GM04503 (cell line): ENCODE measurements around the gene KLHL30.
"Not testable (repeated sequence)": the region's sequence is repeated elsewhere in the genome, so short reads cannot be mapped to it uniquely, and the experiment has no call there.

Source experiments
- DNase-seq: peaks from one replicate; pipeline ENCODE4 v3.0.0-alpha.2; 2012; ENCODE audit warnings: low read depth

KLHL30 gene

DNA sequence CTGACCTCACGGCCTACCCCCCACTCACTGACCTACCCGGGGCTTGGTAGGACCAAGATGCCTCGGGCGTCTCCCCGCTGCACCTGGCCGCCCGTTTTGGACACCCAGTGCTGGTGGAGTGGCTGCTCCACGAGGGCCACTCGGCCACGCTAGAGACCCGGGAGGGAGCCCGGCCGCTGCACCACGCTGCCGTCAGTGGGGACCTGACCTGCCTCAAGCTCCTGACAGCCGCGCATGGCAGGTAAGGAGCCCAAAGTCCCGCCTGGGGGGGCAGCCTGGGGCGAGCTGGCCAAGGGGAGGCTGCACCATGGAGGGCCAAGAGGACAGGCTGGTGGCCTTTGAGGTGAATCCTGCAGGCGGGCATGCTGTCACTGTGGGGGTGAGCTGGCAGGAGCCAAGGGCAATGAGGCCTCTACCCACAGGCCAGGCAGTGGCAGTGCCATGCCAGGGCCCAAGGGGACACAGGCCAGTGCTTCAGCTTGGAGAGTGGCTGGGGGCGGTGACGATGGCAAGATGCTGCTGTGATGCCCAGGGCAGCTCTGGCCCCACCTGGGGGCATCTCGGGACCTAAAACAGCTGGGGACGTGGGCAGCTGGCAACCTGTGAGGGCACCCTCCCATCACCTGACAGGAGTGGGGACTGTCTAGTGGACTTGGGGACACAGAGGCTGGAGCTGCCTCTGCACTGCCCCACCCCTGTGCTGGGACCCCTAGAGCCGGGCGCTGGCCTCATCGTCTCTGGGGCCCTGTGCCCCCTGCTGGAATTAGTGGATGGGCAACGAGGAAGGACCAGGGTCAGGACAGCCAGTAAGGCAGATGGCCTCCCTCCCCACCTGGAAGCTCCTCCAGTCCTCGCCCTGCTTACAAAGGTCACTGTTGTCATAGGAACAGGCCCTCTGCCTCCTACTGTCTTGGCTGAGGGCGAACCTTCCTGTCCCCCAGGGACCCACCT is 36.3 kb upstream of the KLHL30 start:
- no peak for DNase-seq

- DNase-seq = no peak
Observed at GRCh38 chr2:238102865-238103264, 35.6 kb upstream of the KLHL30 start.

DNA sequence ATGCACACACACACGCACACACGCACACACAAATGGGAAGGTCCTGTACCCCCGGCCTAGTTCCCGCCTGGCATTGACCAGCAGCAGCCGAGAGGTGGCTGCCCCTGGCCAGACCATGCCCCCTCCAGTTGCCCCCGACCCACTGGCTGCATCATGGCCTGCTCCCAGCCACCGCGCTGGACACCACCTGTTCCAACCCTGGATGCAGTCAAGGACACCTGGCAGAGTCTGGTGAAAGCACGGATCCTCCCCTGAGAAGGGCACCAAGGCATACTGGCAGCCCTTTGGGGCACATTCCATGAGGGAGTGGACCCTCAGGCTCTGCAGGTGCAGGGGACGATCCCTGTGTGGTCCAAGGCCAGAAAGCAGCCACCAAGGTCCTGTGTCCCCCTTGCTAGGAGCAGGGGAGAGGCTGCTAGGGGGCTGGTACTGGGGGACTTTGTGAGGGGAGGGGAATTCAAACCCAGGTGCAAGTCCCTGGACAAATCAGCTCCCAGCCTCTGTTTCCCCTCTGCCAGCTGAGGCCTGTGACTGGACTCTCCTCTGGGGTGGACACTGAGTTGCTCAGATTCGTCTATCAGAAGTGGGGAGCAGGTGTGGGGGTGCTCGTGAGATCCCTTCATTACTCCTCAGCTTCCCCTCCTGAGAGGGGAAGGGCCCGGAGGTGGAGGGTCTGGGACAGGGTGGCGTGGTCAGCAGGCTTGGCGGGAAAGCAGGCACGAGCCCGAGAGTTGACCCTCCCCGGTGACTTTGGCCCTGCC is 34.8 kb upstream of the KLHL30 start:
- no peak for DNase-seq

DNA sequence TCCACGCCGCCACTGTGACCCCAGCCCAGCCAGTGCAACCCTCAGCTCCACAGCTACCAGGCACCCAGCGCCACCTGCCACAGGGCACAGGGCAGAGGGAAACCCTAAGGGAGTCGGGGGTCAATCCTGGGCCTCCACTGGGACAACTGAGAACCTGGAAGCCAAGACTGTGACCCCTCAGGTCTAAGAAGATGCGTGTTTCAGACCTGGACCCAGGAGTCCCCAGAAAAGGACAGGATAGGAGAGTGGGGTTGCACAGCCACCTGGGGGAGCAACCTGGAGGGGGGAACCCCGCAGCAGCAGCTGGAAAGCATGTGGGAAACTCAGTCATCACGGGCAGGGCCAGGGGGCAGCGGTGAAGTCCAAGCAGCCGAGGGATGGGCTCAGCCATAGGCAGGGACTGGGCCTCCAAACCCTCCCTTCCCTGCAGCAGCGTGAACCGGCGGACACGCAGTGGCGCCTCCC is 34.2 kb upstream of the KLHL30 start:
- DNase-seq = no peak

GRCh38 chr2:238104691-238105371 is 33.6 kb upstream of the KLHL30 start:
- no peak for DNase-seq

DNA sequence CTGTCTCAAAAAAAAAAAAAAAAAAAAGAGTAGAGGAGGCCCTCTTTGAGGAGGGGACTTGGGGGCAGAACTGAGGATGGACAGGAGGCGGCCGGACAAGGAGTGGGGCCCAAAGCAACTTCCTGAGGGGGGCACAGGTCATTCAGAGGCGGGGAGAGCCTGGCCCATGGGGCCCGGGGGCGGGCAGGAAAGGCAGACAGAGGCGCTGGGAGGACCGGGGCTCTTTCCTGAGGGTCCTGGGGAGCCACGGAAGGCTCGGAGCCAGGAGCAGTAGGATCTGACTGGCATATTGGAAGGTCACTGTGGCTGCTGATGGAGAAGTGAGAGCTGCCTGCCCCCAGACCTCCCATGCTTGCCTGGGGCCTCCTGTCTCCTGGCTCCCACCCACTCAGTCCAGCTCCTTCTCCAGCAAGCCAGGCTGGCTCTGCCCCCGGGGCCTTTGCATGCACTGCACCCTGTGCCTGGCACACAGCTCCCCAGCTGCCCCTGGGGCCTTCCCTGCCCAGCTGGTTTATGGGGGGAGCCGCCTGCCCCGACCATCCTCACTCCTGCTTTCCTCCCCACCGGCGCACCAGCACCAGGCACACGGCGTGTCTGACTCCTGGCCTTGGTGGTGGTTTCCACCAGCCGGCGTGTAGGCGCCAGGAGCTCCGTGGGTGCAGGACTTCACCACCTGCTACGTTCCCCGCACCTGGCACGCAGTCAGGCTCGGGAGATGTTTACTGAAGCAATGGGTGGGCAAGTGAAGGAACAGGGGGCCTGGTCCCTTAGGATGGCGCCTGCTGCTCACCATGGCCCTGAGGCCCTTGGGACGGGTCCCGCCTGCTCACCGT is 32.7 kb upstream of the KLHL30 start:
- no peak for DNase-seq

DNA sequence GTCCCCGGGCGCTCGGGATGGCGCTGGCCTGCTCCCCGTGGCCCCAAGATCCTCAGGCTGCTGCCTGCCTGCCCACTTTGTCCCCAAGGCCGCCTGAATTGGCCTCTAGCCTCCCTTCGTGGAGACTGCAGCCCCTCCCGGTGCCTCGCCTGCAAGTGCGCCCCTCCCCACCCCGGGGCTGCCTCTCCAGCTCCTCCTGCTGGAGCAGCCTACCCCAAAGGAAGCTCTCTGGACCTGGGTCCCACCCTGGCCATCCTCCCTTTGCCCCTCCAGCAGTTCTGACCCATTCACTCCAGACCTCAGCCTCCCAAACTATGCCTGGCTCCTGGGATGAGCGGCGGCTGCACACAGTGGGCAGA is 32.1 kb upstream of the KLHL30 start:
- DNase-seq = no peak

DNA sequence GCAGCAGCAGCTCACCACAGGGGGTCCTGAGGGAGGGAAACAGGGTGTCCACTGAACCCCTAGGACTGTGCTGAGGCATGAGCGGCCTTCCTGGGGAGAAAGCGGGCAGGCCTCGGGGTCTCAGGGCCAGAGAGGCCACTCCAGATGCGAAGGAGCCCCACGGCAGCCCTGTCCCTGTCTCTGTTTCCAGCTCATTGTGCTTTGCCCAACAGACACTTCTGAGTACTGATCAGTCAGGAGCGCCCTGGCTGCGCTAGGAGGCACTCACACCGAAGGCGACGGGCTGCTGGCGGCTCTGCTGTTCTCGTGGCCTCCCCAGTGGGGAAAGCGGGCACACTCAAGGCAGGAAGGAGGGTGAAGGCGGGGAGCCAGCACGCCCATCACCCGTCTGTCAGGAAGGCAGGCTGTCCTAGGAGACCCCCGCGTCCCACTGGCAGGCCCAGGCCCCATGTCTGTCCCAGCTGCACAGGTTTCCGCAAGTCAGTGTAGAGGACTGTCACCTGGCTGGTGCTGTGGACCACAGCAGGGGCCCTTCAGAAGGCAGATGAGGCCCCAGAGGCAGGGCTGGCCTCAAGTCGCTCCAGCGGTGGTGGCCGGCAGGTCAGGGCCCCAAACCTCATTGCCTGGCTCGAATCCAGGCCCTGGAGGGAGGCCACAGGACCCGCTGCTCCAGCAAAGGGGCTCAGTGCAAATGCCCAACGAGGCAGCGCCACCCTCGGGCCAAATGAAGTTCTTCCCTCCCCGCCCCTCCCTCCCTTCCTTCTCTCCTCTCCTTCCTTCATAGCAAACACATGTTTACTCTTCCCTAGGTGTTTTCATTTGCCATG is 31.6 kb upstream of the KLHL30 start:
- DNase-seq = no peak

- DNase-seq = no peak
Observed at GRCh38 chr2:238107525-238108422, 30.7 kb upstream of the KLHL30 start.

DNA sequence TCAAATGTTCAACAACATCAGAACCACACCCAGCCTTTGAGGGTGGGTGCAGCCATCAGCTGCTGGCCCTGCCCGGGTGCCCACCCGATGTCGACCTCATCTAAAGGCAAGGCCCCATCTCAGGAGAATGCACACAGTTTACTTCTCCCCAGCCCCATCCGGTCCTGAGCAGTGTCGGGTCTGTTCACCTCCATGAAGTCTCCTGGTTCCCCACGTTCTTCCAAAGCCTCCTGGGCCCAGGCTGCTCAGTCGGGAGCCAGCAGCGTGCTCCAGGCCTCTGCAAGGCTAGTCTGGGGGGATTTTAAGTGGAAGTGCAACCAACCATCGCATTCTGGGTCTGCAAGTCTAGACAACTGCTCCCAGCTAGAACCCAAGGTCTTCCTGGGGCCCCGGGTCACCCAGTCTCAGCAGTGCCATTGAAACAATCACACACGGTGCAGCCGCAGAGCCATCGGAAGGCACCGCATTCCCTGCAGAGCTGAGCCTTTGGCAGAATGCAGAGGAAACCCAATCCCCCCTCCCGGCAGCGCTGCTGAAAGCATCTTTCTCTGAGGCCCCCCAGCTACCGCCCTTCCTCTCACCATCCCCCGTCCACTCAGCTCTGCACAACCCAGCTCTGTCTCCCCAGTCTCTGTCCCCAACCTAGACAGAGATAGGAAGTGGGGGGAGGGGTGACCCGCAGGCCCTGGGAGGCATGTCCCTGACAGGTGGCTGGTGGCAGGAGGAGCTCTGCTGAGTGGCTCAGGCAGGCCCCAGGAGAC is 29.9 kb upstream of the KLHL30 start:
- DNase-seq = no peak

DNA sequence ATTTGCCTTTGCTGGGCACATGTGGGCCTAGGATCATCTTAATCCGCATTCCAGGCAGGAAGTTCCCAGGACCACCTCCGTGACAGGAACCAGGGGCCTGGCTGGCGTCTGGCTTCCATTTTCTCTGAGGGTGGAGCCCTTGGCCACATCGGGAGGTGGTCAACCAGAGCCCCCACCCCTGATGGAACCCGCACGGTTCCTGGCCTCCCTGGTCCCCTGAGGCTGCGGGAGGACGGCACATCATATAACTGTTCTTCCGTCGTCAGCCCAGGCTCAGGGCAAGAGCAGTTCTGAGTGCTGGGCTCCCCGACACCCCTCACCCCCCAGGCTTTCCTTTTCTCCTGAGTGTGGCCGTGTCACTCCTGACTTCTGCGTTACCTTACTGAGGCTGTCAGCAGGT is 24.9 kb upstream of the KLHL30 start:
- DNase-seq = no peak

DNA sequence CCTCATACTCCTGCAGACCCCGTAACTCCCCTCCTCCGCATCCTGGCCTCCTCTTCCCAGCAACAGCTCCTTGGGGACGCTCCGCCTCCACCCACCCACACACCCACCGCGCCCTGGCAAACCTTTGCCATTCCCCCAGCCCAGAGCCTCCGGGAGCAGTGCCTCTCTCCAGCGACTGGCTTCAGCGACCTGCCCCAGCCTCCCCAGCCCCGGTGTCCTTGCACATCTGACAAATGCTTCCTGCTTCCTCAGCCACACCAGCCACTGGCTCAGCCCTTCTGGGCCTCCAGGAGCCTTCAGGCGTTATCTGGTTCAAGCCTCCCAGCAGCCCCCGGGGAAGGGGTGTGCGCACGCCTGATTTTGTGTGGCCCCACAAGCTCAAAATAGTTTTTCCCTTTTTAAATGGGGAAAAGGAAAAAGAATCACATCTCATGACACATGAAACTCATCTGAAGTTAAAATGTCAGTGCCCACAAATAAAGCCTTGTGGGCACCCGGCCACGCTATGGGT is 24.1 kb upstream of the KLHL30 start:
- no peak for DNase-seq

DNA sequence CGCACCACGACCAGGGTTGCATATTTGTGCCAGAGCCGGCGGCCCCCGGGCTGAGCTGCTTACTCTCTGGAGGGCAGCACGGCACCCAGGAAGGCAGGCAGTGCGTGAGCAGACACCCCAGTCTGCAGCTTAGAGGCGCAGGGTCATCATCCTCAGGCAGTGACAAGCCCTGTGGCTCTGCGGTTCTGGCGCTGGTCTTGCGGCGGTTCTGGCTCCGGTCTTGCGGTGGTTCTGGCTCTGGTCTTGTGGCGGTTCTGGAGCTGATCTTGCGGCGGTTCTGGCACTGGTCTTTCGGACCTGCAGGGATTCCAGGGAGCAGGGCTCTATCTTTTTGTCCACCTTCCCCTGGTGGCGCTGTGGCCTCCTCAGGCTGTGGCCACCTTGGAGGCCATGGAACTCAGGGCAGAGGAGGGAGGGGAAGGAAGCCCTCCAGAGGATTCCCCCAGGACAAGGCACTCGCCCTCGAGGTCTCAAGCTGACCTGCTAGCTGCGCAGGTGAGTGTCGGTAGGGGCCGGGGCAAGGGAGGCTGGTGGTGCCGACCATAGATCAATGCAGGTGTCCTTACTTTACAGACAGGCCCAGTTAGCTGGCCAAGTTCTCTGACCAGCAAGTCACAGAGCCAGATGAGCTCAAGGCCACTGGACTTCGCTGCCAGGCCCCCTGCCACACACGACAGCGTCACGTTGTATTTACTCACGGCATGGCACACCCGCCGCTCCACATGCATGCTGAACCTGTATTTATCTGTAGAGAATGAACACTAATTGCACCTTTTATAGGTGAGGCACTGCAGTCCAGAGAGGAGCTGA is 23.4 kb upstream of the KLHL30 start:
- no peak for DNase-seq

DNA sequence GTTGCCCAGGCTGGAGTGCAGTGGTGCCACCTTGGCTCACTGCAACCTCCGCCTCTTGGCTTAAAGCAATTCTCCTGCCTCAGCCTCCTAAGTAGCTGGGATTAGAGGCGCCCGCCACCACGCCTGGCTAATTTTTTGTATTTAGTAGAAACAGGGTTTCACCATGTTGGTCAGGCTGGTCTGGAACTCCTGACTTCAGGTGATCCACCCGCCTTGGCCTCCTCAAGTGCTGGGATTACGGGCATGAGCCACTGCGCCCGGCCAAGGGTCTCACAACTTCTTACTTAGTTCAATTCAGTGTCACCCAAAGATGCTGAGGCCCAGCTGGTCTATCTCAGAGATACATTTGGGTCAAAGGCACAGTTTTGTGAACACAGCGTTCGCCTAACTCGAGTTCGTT is 22.8 kb upstream of the KLHL30 start:
- not testable (repeated sequence) for DNase-seq

- no peak for DNase-seq
Observed at GRCh38 chr2:238116298-238117198, 21.9 kb upstream of the KLHL30 start.

GRCh38 chr2:238117199-238118154 is 21.0 kb upstream of the KLHL30 start:
- no peak for DNase-seq
